Body of pancreas (tissue), 4 donors: ENCODE measurements around the gene MYCBP2.

ENCODE experiments used
- POLR2A ChIP-seq, 3 donors: fragments of 450-650 bp; IDR thresholded peaks; one replicate each; pipeline ENCODE4 v1.6.1; 2016; ENCODE audit warnings: antibody characterized with exemption in 3 of 3, mild to moderate bottlenecking in 2 of 3
- TF ChIP-seq, protein P1 (sequence below), 7 experiments: fragments of 450-650 bp in 4 of 7; fragments of 200-600 bp in 3 of 7; sonication (generic) in 3 of 7; IDR thresholded peaks; one replicate each; pipeline ENCODE4 v1.5.1; 2016 to 2019; ENCODE audit warnings: antibody characterized with exemption in 7 of 7

DNA sequence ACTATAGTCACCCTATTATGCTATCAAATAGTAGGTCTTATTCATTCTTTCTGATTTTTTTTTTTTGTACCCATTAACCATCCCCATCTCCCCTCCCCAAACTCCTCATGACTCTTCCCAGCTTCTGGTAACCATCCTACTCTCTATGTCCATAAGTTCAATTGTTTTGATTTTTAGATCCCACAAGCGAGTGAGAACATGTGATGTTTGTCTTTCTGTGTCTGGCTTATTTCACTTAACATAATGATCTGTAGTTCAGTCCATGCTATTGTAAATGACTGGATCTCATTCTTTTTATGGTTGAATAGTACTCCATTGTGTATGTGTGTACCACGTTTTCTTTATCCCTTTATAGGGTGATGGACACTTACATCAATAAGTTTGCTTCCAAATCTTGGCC, 4.5 kb upstream of the MYCBP2 start:
- TF ChIP-seq, protein P1, sequence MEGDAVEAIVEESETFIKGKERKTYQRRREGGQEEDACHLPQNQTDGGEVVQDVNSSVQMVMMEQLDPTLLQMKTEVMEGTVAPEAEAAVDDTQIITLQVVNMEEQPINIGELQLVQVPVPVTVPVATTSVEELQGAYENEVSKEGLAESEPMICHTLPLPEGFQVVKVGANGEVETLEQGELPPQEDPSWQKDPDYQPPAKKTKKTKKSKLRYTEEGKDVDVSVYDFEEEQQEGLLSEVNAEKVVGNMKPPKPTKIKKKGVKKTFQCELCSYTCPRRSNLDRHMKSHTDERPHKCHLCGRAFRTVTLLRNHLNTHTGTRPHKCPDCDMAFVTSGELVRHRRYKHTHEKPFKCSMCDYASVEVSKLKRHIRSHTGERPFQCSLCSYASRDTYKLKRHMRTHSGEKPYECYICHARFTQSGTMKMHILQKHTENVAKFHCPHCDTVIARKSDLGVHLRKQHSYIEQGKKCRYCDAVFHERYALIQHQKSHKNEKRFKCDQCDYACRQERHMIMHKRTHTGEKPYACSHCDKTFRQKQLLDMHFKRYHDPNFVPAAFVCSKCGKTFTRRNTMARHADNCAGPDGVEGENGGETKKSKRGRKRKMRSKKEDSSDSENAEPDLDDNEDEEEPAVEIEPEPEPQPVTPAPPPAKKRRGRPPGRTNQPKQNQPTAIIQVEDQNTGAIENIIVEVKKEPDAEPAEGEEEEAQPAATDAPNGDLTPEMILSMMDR (IDR thresholded peaks at IDR 0.05), result no peak
- TF ChIP-seq POLR2A (IDR thresholded peaks at IDR 0.05), result no peak
